Mesodermal cell (in vitro differentiated cells): ENCODE data around the gene PLXNA4.

ENCODE experiments used
- H3K27ac ChIP-seq: 2 replicates; pipeline ENCODE4 v1.7.0; 2013; ENCODE audit warnings: mild to moderate bottlenecking, low read depth, low read length, moderate library complexity; ENCODE audit not compliant: severe bottlenecking
- H3K36me3 ChIP-seq: 2 replicates; pipeline ENCODE4 v1.7.1; 2013; ENCODE audit warnings: mild to moderate bottlenecking, low read length, moderate library complexity; ENCODE audit not compliant: control insufficient read depth, insufficient read depth
- H3K4me1 ChIP-seq: one replicate; pipeline ENCODE4 v1.7.1; 2013; ENCODE audit warnings: mild to moderate bottlenecking, low read length; ENCODE audit not compliant: insufficient read depth, control insufficient read depth, poor library complexity, severe bottlenecking
- H3K4me3 ChIP-seq: 2 replicates; pipeline ENCODE4 v1.7.0; 2013; ENCODE audit warnings: low read length, control low read depth, mild to moderate bottlenecking; ENCODE audit not compliant: insufficient read depth, poor library complexity, severe bottlenecking; ENCODE audit errors: extremely low read depth
- H3K9me3 ChIP-seq: 2 replicates; pipeline ENCODE4 v1.7.1; 2013; ENCODE audit warnings: mild to moderate bottlenecking, low read length, moderate library complexity; ENCODE audit not compliant: control insufficient read depth
- WGBS, 2 experiments: methylation state at CpG; one replicate each; pipeline ENCODE4 v1.1.5; 2013; ENCODE audit warnings: missing lambda C conversion rate in 2 of 2; ENCODE audit not compliant: insufficient coverage in 2 of 2; 5-methylcytosine and 5-hydroxymethylcytosine counted together

The PLXNA4 gene

DNA sequence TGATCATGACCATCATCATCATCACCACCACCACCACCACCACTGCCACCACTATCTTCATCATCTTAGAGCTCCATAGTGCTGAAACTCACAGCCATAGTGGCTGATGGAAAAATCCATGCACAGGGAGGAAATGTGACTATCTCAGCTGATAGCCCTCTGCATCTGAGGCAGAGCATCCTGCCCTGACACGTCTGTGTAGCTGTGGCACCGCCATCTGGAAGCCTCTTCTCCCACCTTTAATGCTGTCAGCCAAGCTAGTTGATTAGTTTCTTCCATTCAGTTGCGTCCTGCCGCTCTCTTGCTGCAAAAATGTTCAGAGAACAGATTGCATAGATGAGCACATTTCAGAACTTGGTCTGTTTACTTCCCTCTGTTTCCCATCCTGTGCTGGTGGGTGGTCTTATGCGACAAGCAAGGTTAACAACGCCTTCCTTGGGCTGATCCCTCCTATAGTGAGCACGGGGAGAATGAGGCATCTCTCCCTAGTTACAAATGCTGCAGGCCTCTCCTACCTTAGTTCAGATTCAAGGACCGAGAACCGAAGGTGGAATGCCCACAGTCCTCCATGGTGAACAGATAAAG is 478.6 kb downstream of the PLXNA4 start:
- WGBS, 2 experiments, result 80 to 83% methylated on average over 6 to 8 of the region's 9 CpGs
- H3K4me1 ChIP-seq, result no peaks in the 10 kb centered on the region
- no peaks in the 10 kb centered on the region for H3K9me3 ChIP-seq
- H3K4me3 ChIP-seq, result no peak overlapping the region
- no peak overlapping the region for H3K27ac ChIP-seq
- no peaks in the 10 kb centered on the region for H3K36me3 ChIP-seq

- Histone ChIP-seq H3K4me3 (no peak overlapping the region), H3K36me3 (no peaks in the 10 kb centered on the region), H3K4me1 (no peaks in the 10 kb centered on the region), H3K27ac (no peak overlapping the region), H3K9me3 (no peaks in the 10 kb centered on the region)
- WGBS, 2 experiments, result 72 to 75% methylated on average over 5 of the region's 5 CpGs
These were observed 481.0 kb downstream of the PLXNA4 start for GRCh38 chr7:132095111-132095765.

- no peaks in the 10 kb centered on the region for H3K36me3 ChIP-seq
- H3K4me1 ChIP-seq, result no peaks in the 10 kb centered on the region
- WGBS, 2 experiments, result 81 to 100% methylated on average over 2 to 3 of the region's 4 CpGs
- H3K9me3 ChIP-seq, result no peaks in the 10 kb centered on the region
- H3K27ac ChIP-seq, result no peak overlapping the region
- H3K4me3 ChIP-seq, result no peak overlapping the region
These were observed 484.2 kb downstream of the PLXNA4 start for GRCh38 chr7:132092106-132092505.

DNA sequence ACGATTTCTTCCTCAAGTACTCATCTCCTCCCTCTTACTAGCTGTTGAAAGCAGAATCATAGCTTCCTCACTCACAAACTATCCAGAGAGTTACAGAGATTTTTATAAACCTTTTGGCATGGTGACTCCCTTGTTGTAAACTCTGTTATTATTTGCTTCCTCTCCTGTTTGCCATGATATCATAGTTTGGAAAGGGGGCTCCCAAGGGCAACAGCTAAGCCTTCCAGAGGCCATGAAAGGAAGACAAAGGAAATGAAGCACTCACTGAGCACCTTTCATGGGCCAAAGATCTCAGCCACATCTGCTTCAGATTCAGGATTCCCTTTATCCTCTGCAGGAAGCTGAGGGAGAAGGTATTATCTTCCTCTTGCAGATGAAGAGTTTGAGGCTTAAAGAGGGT is 484.6 kb downstream of the PLXNA4 start:
- Histone ChIP-seq H3K4me1 (no peaks in the 10 kb centered on the region), H3K27ac (no peak overlapping the region)
- WGBS, 2 experiments, result 80% methylated on average over 1 of the region's 1 CpG; no CpG with 5 or more reads in 1 of the 2 experiments

DNA sequence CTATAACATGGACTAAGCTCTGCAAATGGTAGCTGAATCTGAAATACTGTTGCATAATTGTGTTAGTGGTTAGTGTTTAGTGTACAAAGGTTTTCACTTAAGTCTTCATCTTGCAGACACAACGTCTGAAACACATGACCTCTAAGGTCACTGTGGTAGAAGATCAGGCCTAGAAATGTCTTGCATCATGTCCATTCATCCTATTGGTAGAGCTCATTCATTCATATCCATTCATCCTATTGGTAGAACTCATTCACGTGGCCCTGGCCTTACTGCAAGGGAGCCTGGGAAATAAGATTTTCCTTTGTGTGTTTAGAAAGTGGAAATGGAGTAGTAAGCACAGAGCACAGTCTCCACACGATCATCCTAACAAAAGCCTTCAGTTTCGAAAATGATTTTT is 485.8 kb downstream of the PLXNA4 start:
- Histone ChIP-seq H3K4me1 (no peaks in the 10 kb centered on the region), H3K9me3 (no peaks in the 10 kb centered on the region), H3K27ac (no peak overlapping the region), H3K36me3 (no peaks in the 10 kb centered on the region), H3K4me3 (no peak overlapping the region)
- WGBS, 2 experiments, result 100% methylated on average over 1 of the region's 4 CpGs; no CpG with 5 or more reads in 1 of the 2 experiments

More for the DNA sequence above, 484.6 kb downstream of the PLXNA4 start:
- Histone ChIP-seq H3K4me3 (no peak overlapping the region), H3K36me3 (no peaks in the 10 kb centered on the region), H3K9me3 (no peaks in the 10 kb centered on the region)

DNA sequence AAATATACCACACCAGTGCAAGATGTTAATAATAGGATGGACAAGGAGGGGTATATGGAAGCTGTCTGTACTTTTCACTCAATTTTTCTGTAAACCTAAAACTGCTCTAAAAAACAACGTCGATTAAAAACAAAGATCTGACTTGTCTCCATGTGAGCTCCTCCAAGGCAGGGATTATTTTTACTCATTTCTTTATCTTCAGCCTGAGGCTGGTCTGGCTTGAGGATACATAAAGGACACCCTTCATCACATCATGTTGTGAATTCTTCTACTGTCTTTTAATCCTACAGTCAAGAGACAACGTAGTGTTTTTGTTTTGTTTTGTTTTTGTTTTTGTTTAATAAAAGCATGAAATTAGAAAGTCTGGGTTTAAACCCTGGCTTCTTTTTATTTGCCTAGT is 486.9 kb downstream of the PLXNA4 start:
- Histone ChIP-seq H3K4me3 (no peak overlapping the region), H3K36me3 (no peaks in the 10 kb centered on the region), H3K27ac (no peak overlapping the region), H3K9me3 (no peaks in the 10 kb centered on the region), H3K4me1 (no peaks in the 10 kb centered on the region)
- WGBS, 2 experiments, result 92 to 95% methylated on average over 2 of the region's 3 CpGs

GRCh38 chr7:132087421-132087820 is 488.8 kb downstream of the PLXNA4 start:
- no peak overlapping the region for H3K27ac ChIP-seq
- H3K4me1 ChIP-seq, result no peaks in the 10 kb centered on the region
- no peak overlapping the region for H3K4me3 ChIP-seq
- WGBS, 2 experiments, result 83 to 100% methylated on average over 1 to 2 of the region's 2 CpGs
- no peaks in the 10 kb centered on the region for H3K36me3 ChIP-seq
- H3K9me3 ChIP-seq, result no peaks in the 10 kb centered on the region

DNA sequence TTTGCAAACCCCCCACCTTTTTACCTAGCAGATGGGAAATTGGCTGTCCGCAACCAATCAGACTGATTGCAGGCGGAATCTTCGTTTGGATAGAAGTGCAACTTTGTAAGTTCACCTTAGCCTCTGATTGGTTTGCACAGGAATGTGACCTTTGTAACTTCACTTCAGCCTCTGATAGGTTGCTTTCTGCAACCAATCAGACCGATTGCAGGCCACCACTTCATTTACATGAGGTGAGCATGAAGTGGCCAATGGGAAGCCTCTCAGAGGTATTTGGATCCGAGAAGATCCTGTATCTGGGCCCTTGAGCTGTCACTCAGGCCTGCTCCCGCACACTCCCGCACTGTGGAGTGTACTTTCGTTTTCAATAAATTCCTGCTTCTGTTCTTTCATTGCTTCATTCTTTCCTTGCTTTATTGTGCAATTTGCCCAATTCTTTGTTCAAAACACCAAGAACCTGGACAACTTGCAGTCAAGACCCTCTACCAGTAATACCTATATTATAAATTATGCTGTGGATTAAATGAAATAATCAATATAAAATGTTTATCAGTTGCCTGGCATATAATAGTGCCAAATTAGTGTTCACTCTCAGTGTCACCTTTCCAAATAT is 491.4 kb downstream of the PLXNA4 start:
- H3K27ac ChIP-seq, result no peak overlapping the region
- no peaks in the 10 kb centered on the region for H3K9me3 ChIP-seq
- no peaks in the 10 kb centered on the region for H3K36me3 ChIP-seq
- peaks cover 6% of the 10 kb centered on the region for H3K4me1 ChIP-seq
- no peak overlapping the region for H3K4me3 ChIP-seq
- 90 to 98% methylated on average over 8 of the region's 8 CpGs for WGBS, 2 experiments

- Histone ChIP-seq H3K27ac (no peak overlapping the region), H3K36me3 (no peaks in the 10 kb centered on the region), H3K4me3 (no peak overlapping the region), H3K4me1 (peaks cover 6% of the 10 kb centered on the region), H3K9me3 (no peaks in the 10 kb centered on the region)
- 88 to 90% methylated on average over 7 to 8 of the region's 8 CpGs for WGBS, 2 experiments
These were observed 492.6 kb downstream of the PLXNA4 start for GRCh38 chr7:132083537-132084123.

GRCh38 chr7:132083126-132083525 is 493.1 kb downstream of the PLXNA4 start:
- peaks cover 6% of the 10 kb centered on the region for H3K4me1 ChIP-seq
- H3K4me3 ChIP-seq, result no peak overlapping the region
- no peaks in the 10 kb centered on the region for H3K9me3 ChIP-seq
- no peaks in the 10 kb centered on the region for H3K36me3 ChIP-seq
- no peak overlapping the region for H3K27ac ChIP-seq
- WGBS, 2 experiments, result 92 to 93% methylated on average over 8 to 9 of the region's 10 CpGs

- no peak overlapping the region for H3K27ac ChIP-seq
- peaks cover 6% of the 10 kb centered on the region for H3K4me1 ChIP-seq
- H3K4me3 ChIP-seq, result no peak overlapping the region
- no peaks in the 10 kb centered on the region for H3K36me3 ChIP-seq
- no CpG with 5 or more reads among the region's 1 CpG for WGBS, 2 experiments
- no peaks in the 10 kb centered on the region for H3K9me3 ChIP-seq
These were observed 493.9 kb downstream of the PLXNA4 start for GRCh38 chr7:132082394-132082793.
